AG20443 (cell line): Measurements from ENCODE around the gene ULBP3.
A peak's percentile ranks its signal among the peaks of the same experiment; 100 is the strongest.
"Not testable (repeated sequence)": the region's sequence is repeated elsewhere in the genome, so short reads cannot be mapped to it uniquely, and the experiment has no call there.

Source experiments
- DNase-seq: peaks from one replicate; pipeline ENCODE4 v3.0.0; 2012; ENCODE audit warnings: low spot score, mixed read lengths

ULBP3 gene

GRCh38 chr6:150076196-150076893, 7.4 kb upstream of the ULBP3 start:
- no peak for DNase-seq

DNA sequence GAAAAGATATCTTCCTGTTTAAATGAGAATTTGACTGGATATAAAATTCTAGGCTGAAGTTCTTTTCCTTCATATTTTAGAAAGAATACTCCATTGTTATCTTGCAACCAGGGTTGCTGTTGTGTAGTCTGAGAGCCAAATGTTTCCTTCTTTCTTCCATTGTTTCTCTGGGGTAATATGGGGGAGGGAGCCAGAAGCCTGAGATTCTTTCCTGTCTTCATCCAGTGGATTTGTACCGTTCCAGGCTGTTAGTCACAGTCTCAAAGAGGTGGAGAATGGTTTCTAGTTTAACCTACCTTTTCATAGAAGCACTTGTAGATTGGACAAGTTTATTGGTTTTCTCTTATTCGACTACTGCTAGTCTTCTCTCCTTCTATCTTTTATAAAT, 6.1 kb upstream of the ULBP3 start:
- no peak for DNase-seq

- not testable (repeated sequence) for DNase-seq
These were observed 5.6 kb upstream of the ULBP3 start for GRCh38 chr6:150074396-150075033.

GRCh38 chr6:150072201-150072600, 3.3 kb upstream of the ULBP3 start:
- peak; percentile 81 for DNase-seq

GRCh38 chr6:150070236-150070818, 1.4 kb upstream of the ULBP3 start:
- no peak for DNase-seq

DNA sequence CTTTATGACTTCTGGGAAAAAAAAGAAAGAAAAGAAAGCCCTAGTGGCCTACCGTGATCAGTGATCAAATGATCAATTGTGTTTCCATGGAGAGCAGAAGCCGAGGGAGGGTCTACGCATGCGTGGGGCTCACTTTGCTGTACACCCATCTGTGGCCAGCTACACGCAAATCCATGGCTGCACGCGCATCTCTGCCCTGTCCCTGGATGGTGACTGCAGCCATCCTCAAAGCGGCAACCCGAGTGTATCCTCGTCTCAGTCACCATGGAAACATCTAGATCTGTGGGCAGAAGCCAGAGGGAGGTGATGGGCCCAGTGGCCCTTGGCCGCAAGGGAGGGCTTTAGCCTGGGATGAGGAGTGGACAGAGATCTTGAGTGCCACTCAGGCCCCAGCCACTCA, 785 bp upstream of the ULBP3 start:
- DNase-seq, result no peak

GRCh38 chr6:150068151-150068550, 770 bp downstream of the ULBP3 start:
- DNase-seq, result no peak

- DNase-seq, result no peak
These were observed 3.8 kb downstream of the ULBP3 start for GRCh38 chr6:150065083-150065482.

- no peak for DNase-seq
These were observed 5.3 kb downstream of the ULBP3 start for GRCh38 chr6:150063640-150064039.

- not testable (repeated sequence) for DNase-seq
These were observed 8.9 kb downstream of the ULBP3 start for GRCh38 chr6:150059973-150060372.

GRCh38 chr6:150058986-150059385, 9.9 kb downstream of the ULBP3 start:
- no peak for DNase-seq

DNA sequence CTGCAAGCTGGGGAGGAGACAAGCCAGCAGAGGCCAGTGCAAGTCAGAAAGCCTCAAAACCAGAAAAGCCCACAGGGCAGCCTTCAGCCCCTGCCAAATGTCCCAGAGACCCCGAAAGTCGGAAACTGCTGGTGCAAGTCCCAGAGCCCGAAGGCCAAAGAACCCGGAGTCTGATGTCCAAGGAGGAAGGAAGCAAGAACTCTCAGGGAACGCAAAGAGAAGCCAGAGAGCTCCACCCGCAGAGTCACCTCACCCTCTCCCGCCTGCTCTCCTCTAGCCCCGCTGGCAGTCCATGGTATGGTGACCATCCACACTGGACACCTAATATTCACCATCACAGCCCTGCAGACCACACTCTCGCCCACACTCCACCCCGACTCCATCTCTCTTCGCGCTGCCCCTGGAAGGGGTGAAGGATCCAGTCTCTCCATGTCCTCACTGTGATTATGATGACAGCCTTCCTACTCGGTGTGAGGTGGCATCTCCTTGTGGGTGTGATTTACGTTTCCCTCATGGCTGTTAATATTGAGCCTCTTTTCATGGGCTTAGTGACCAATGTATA, 10.6 kb downstream of the ULBP3 start:
- no peak for DNase-seq

DNA sequence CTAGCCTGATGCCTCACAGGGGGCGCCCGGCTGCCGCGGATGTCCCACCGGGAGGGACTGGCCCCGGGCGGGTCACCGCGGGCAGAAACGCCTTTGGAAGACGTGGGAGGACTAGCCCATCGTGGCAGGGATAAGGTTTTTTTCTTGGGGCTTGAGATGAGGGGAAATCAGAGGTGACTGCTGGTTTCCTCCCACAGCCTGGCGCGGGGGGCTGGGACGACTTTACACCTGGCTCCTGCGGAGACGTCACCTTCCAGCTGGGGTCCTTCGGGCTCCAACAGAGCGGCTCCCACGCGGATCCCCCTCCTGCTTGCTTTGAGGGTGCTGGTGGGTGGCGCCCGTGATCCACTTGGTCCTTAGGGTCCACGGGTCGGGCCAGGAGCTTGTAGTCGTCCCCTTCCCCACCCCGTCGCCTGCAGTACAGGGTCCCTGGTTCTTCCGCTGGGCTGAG, 11.4 kb downstream of the ULBP3 start:
- DNase-seq, result no peak

DNA sequence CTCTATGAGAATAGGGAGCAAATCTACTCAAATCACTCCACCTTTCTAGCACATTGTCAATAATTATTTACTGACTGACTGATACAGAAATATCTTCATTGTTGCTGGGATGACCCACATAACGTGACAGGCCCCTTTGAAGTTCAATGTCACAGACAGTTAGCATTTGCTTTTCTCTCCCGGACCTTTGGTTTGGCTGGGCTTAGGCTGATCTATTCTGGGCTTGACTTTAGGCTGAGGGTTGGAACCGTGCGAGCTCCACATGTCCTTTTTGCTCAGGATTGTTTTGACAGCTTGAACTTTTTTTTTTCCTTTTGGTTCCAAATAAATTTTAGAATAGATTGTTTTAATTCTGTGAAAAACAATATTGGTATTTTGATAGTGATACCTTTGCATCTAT, 12.0 kb downstream of the ULBP3 start:
- DNase-seq, result no peak

GRCh38 chr6:150056156-150056555, 12.8 kb downstream of the ULBP3 start:
- DNase-seq, result no peak

GRCh38 chr6:150055131-150055530, 13.8 kb downstream of the ULBP3 start:
- DNase-seq, result no peak

- no peak for DNase-seq
These were observed 15.5 kb downstream of the ULBP3 start for GRCh38 chr6:150053450-150053849.

- DNase-seq, result no peak
These were observed 18.1 kb downstream of the ULBP3 start for GRCh38 chr6:150050846-150051245.

GRCh38 chr6:150048099-150048498, 20.8 kb downstream of the ULBP3 start:
- no peak for DNase-seq

GRCh38 chr6:150046943-150047342, 22.0 kb downstream of the ULBP3 start:
- no peak for DNase-seq

- no peak for DNase-seq
These were observed 24.2 kb downstream of the ULBP3 start for GRCh38 chr6:150044621-150045145.

DNA sequence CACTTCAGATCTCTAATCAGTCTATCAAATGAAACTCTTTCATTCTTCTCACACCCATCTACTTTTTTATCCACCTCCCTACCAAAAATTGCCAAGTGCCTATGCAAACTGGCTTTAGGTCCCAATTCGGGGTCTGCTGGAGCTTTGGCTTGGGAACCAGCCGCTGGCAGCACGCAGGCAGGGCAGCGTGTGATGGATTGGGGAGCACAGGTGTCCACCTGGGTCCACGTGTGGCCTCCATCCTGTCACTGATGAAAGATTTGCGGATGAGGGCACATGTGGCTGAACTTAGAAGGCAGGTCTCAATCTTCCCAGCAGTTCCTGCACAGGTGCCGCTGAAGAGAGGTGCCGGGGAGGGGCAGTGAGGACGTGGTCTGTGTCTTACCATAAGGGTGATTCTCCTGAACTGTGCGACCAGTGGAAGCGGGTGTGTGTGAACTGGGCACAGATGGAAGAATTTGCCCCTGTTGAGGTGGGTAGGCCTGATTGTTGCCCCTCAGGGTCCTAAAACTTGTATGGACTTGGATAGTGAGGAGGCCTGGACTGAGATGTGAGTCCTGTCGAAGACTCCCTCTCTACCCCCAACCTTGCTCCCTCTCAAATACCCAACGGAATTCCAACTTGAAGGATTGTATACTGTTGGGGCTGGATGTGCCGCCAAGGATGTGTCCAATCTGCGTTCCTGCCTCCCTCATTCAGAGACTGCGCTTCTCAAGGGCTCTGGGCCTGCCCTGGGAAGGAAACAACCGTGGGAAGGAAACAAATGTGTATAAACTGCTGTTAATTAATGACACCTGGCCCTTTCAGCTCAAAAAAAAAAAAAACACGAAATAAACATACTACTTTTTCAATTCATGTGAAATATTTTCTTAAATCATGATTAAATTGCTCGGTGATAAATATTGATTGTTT, 25.2 kb downstream of the ULBP3 start:
- DNase-seq, result no peak
